Endothelial cell of umbilical vein (primary cell): Measurements from ENCODE around the gene STK32C. TPM values are rescaled to one million over a fixed set of nuclear protein-coding genes. Genes with fewer than 3 reads are reported as not detected.

Experiments used
- BruUV-seq: library from RNA; stranded (reverse); fragments of 400-500 nt; replicated peaks from 2 replicates; lab custom pipeline; 2021; lab: Mats Ljungman, UMichigan
- CTCF ChIA-PET: fragments of 300-600, 350-600 bp; sonication (Branson Sonifier 250); formaldehyde crosslinking; loops from one replicate; lab custom pipeline; 2021; ENCODE audit warnings: antibody characterized with exemption, inconsistent platforms; lab: Charles Lee
- POLR2A ChIA-PET: fragments of 300-600, 350-600 bp; sonication (Branson Sonifier 250); formaldehyde crosslinking; loops from one replicate; lab custom pipeline; 2021; ENCODE audit warnings: antibody characterized with exemption, inconsistent platforms; lab: Charles Lee
- DNase-seq: peaks from one replicate; pipeline ENCODE4 v3.0.0-alpha.2; 2011; ENCODE audit warnings: low read depth, low spot score
- FAIRE-seq: peaks from 2 replicates; lab custom pipeline; 2011; peaks lifted over from hg19 to GRCh38; lab: Jason Lieb, UNC
- H2AFZ ChIP-seq: 2 replicates; pipeline ENCODE4 v1.6.0; 2012; ENCODE audit warnings: low read depth, low read length, control low read depth, inconsistent platforms
- H3K27ac ChIP-seq: 2 replicates; pipeline ENCODE4 v1.5.1; 2011; ENCODE audit warnings: low read depth, mild to moderate bottlenecking, control low read depth, low read length, moderate library complexity; ENCODE audit not compliant: insufficient read depth
- H3K27me3 ChIP-seq, 2 experiments: 2 replicates each; pipeline versions ENCODE4 v1.6.0 to v1.6.1; 2011; ENCODE audit warnings: low read length in 2 of 2, mixed read lengths in 1 of 2; ENCODE audit not compliant: control insufficient read depth in 2 of 2, insufficient read depth in 2 of 2
- H3K36me3 ChIP-seq, 2 experiments: 2 replicates in 1 of 2; 3 replicates in 1 of 2; pipeline ENCODE4 v1.5.1; 2011; ENCODE audit warnings: low read length in 2 of 2, mild to moderate bottlenecking in 1 of 2, moderate library complexity in 1 of 2; ENCODE audit not compliant: control insufficient read depth in 2 of 2, insufficient read depth in 2 of 2; ENCODE audit errors: extremely low read depth in 1 of 2
- H3K4me1 ChIP-seq: 3 replicates; pipeline ENCODE4 v1.5.1; 2011; ENCODE audit warnings: mild to moderate bottlenecking, low read length; ENCODE audit not compliant: control insufficient read depth, insufficient read depth; ENCODE audit errors: extremely low read depth
- H3K4me2 ChIP-seq: 2 replicates; pipeline ENCODE4 v1.6.1; 2011; ENCODE audit warnings: low read length, control low read depth, mixed read lengths; ENCODE audit not compliant: insufficient read depth
- H3K4me3 ChIP-seq, 3 experiments: fragments of 200-600 bp in 1 of 3; sonication (generic), shearing (Covaris generic) in 1 of 3; replicated peaks in 1 of 3; 2 replicates each; pipeline ENCODE4 v1.5.1; 2011 to 2016; ENCODE audit warnings: control low read depth in 3 of 3, low read length in 3 of 3, mild to moderate bottlenecking in 2 of 3, inconsistent platforms in 1 of 3, low read depth in 1 of 3, moderate library complexity in 1 of 3; ENCODE audit not compliant: insufficient read depth in 1 of 3
- H3K79me2 ChIP-seq: 2 replicates; pipeline ENCODE4 v1.6.0; 2012; ENCODE audit warnings: low read length, inconsistent platforms; ENCODE audit not compliant: control insufficient read depth, insufficient read depth
- H3K9ac ChIP-seq: replicated peaks from 2 replicates; pipeline ENCODE3; 2011; ENCODE audit warnings: low read length, control low read depth; ENCODE audit not compliant: insufficient read depth; ENCODE audit errors: extremely low read depth
- H3K9me1 ChIP-seq: replicated peaks from 3 replicates; pipeline ENCODE4 v1.6.0; 2011; ENCODE audit warnings: mild to moderate bottlenecking, low read length; ENCODE audit not compliant: control insufficient read depth, insufficient read depth; ENCODE audit errors: extremely low read depth
- H3K9me3 ChIP-seq: replicated peaks from 2 replicates; pipeline ENCODE4 v1.5.1; 2012; ENCODE audit warnings: low read length, inconsistent platforms; ENCODE audit not compliant: control insufficient read depth, insufficient read depth
- H4K20me1 ChIP-seq: replicated peaks from 2 replicates; pipeline ENCODE3; 2011; ENCODE audit warnings: mild to moderate bottlenecking, low read length; ENCODE audit not compliant: control insufficient read depth, insufficient read depth; ENCODE audit errors: extremely low read depth
- CTCF ChIP-seq, 2 donors: IDR thresholded peaks; 1 replicate in 1 of 2; 2 replicates in 1 of 2; pipeline ENCODE4 v1.5.1; 2011; ENCODE audit warnings: low read length in 2 of 2, mild to moderate bottlenecking in 2 of 2, moderate library complexity in 2 of 2, control low read depth in 1 of 2, inconsistent platforms in 1 of 2, low read depth in 1 of 2; ENCODE audit not compliant: insufficient read depth in 1 of 2; ENCODE audit errors: extremely low read depth in 1 of 2
- EZH2 ChIP-seq: IDR thresholded peaks from 2 replicates; pipeline ENCODE4 v1.6.1; 2012; ENCODE audit warnings: borderline replicate concordance, low read depth, mild to moderate bottlenecking, moderate library complexity, low read length, inconsistent platforms; ENCODE audit not compliant: severe bottlenecking
- GATA2 ChIP-seq: IDR thresholded peaks from 2 replicates; pipeline ENCODE4 v1.7.0; 2011; ENCODE audit warnings: low read depth, mild to moderate bottlenecking, moderate library complexity, mixed read lengths, low read length; ENCODE audit not compliant: insufficient read length, insufficient read depth
- MAX ChIP-seq: IDR thresholded peaks from 2 replicates; pipeline ENCODE4 v1.6.1; 2011; ENCODE audit not compliant: insufficient read depth, insufficient read length
- MYC ChIP-seq: IDR thresholded peaks from one replicate; pipeline ENCODE4 v1.6.1; 2011; ENCODE audit warnings: mild to moderate bottlenecking, low read depth, low read length
- dilution Hi-C: fragments of 300-500 bp; cut with MboI; formaldehyde crosslinking; loops from one replicate; pipeline ENCODE4 v1.15.0; 2019; ENCODE audit warnings: low sequenced_read_pairs; ENCODE audit not compliant: extremely low pct_ligation_motif_present
- intact Hi-C: fragments of 100-400 bp; cut with micrococcal nuclease; formaldehyde crosslinking; loops from one replicate; pipeline ENCODE4 v1.10.0; 2022
- polyA plus RNA-seq, 4 experiments: library from polyadenylated mRNA; depleted of rRNA in 3 of 4; stranded (reverse) in 3 of 4; unstranded in 1 of 4; fragments of >200 nt; gene quantifications; 2 replicates each; pipeline versions ENCODE4 v1.2.1 to v1.2.3, GENCODE V29; 2011 to 2012; ENCODE audit warnings: missing spikeins in 1 of 4
- total RNA-seq: library from RNA; stranded (reverse); gene quantifications from 2 replicates; pipeline ENCODE4 v1.2.3, GENCODE V29; 2021

Gene STK32C
- total and polyA plus RNA-seq, 2 donors (not counting 3 experiments of a cell fraction or from before 2014, with no cell fraction given), result 5.4 to 14.1 TPM

- H3K79me2 ChIP-seq, result no peaks in the 10 kb centered on the region
- dilution Hi-C loops (no loop called here), intact Hi-C loops (no loop called here)
- no peak for FAIRE-seq
- ChIA-PET CTCF (no interaction called here), POLR2A (no interaction called here)
- DNase-seq, result no peak
- no TSS peak for BruUV-seq
- no peaks in the 10 kb centered on the region for H3K27me3 ChIP-seq
- H4K20me1 ChIP-seq, result no peaks in the 10 kb centered on the region
- H3K27ac ChIP-seq, result no peak overlapping the region
- TF ChIP-seq CTCF (IDR thresholded peaks at IDR 0.05; ENCODE audit: extremely low read depth in 1 of 2, insufficient read depth in 1 of 2, low read depth in 1 of 2, low read length in 2 of 2) (no peak), MAX (no peak)
- H3K4me1 ChIP-seq, result no peaks in the 10 kb centered on the region
- no peak overlapping the region for H3K9ac ChIP-seq
- no peaks in the 10 kb centered on the region for H3K9me1 ChIP-seq
- no peak overlapping the region for H3K4me3 ChIP-seq
- no peak overlapping the region for H3K4me2 ChIP-seq
- H2AFZ ChIP-seq, result no peak overlapping the region
- no peaks in the 10 kb centered on the region for H3K36me3 ChIP-seq
- H3K9me3 ChIP-seq, result no peaks in the 10 kb centered on the region
These were observed 47.9 kb downstream of the STK32C start for GRCh38 chr10:132259702-132260482.

GRCh38 chr10:132258423-132258822, 49.3 kb downstream of the STK32C start:
- H3K4me1 ChIP-seq, result no peaks in the 10 kb centered on the region
- no peak overlapping the region for H3K9ac ChIP-seq
- TF ChIP-seq MYC (no peak), EZH2 (no peak), CTCF (IDR thresholded peaks at IDR 0.05; ENCODE audit: extremely low read depth in 1 of 2, insufficient read depth in 1 of 2, low read depth in 1 of 2, low read length in 2 of 2) (no peak), GATA2 (no peak)
- no peak for DNase-seq
- ChIA-PET POLR2A (no interaction called here), CTCF (no interaction called here)
- H3K9me1 ChIP-seq, result no peaks in the 10 kb centered on the region
- H2AFZ ChIP-seq, result no peak overlapping the region
- no peaks in the 10 kb centered on the region for H4K20me1 ChIP-seq
- H3K27ac ChIP-seq, result no peak overlapping the region
- dilution Hi-C loops, result no loop called here
- no peaks in the 10 kb centered on the region for H3K79me2 ChIP-seq
- FAIRE-seq, result no peak
- BruUV-seq, result no TSS peak
- H3K4me2 ChIP-seq, result no peak overlapping the region
- H3K36me3 ChIP-seq, result no peaks in the 10 kb centered on the region
- intact Hi-C loops, result no loop called here
- H3K27me3 ChIP-seq, result no peaks in the 10 kb centered on the region
- no peak overlapping the region for H3K4me3 ChIP-seq
- H3K9me3 ChIP-seq, result no peaks in the 10 kb centered on the region
